Neuronal stem cell (in vitro differentiated cells): ENCODE data around the gene GNG12.

Experiments
- DNase-seq: peaks from one replicate; pipeline ENCODE4 v3.0.0-alpha.2; 2013; ENCODE audit warnings: low spot score
- H2AFZ ChIP-seq: one replicate; pipeline ENCODE4 v1.6.1; 2013; ENCODE audit warnings: mild to moderate bottlenecking, low read length, inconsistent platforms
- H2AK5ac ChIP-seq: 2 replicates; pipeline ENCODE4 v1.6.1; 2013; ENCODE audit warnings: low read depth, mild to moderate bottlenecking, inconsistent platforms, low read length, moderate library complexity, mixed read lengths
- H2BK120ac ChIP-seq: 2 replicates; pipeline ENCODE4 v1.6.1; 2013; ENCODE audit warnings: low read depth, mild to moderate bottlenecking, inconsistent platforms, low read length, moderate library complexity, mixed read lengths
- H2BK12ac ChIP-seq: one replicate; pipeline ENCODE4 v1.6.1; 2013; ENCODE audit warnings: low read length, inconsistent platforms
- H2BK15ac ChIP-seq: 2 replicates; pipeline ENCODE4 v1.6.1; 2013; ENCODE audit warnings: mild to moderate bottlenecking, low read length, inconsistent platforms, mixed read lengths
- H2BK5ac ChIP-seq: one replicate; pipeline ENCODE4 v1.6.1; 2013; ENCODE audit warnings: inconsistent platforms, mild to moderate bottlenecking, low read length, moderate library complexity
- H3K14ac ChIP-seq: one replicate; pipeline ENCODE4 v1.6.1; 2013; ENCODE audit warnings: low read length, inconsistent platforms
- H3K18ac ChIP-seq: 2 replicates; pipeline ENCODE4 v1.6.1; 2013; ENCODE audit warnings: low read length, inconsistent platforms
- H3K23ac ChIP-seq: 2 replicates; pipeline ENCODE4 v1.6.1; 2013; ENCODE audit warnings: low read depth, mild to moderate bottlenecking, mixed read lengths, low read length, inconsistent platforms; ENCODE audit not compliant: poor library complexity
- H3K27ac ChIP-seq: replicated peaks from 3 replicates; pipeline ENCODE4 v1.5.1; 2013; ENCODE audit warnings: low read length, inconsistent platforms
- H3K27me3 ChIP-seq, 3 experiments: 2 replicates each; pipeline ENCODE4 v1.6.1; 2013; ENCODE audit warnings: low read length in 3 of 3, mild to moderate bottlenecking in 2 of 3, inconsistent platforms in 1 of 3, low read depth in 1 of 3, mixed read lengths in 1 of 3, moderate library complexity in 1 of 3; ENCODE audit not compliant: control insufficient read depth in 3 of 3, insufficient read depth in 3 of 3
- H3K36me3 ChIP-seq, 2 donors: replicated peaks in 1 of 2; 2 replicates each; pipeline ENCODE4 v1.6.1; 2013; ENCODE audit warnings: low read length in 2 of 2; ENCODE audit not compliant: control insufficient read depth in 2 of 2, insufficient read depth in 2 of 2
- H3K4ac ChIP-seq: 2 replicates; pipeline ENCODE4 v1.6.1; 2013; ENCODE audit warnings: inconsistent platforms, mild to moderate bottlenecking, low read length, moderate library complexity
- H3K4me1 ChIP-seq, 2 donors: 1 replicate in 1 of 2; 2 replicates in 1 of 2; pipeline ENCODE4 v1.6.1; 2013; ENCODE audit warnings: low read length in 2 of 2, low read depth in 1 of 2; ENCODE audit not compliant: control insufficient read depth in 2 of 2, insufficient read depth in 1 of 2
- H3K4me2 ChIP-seq: one replicate; pipeline ENCODE4 v1.6.1; 2013; ENCODE audit warnings: mild to moderate bottlenecking, low read length, inconsistent platforms; ENCODE audit not compliant: insufficient read depth, poor library complexity, severe bottlenecking
- H3K4me3 ChIP-seq, 2 donors: 2 replicates each; pipeline ENCODE4 v1.5.1; 2013; ENCODE audit warnings: low read length in 2 of 2, mild to moderate bottlenecking in 2 of 2, inconsistent platforms in 1 of 2, moderate library complexity in 1 of 2
- H3K79me1 ChIP-seq: one replicate; pipeline ENCODE4 v1.6.1; 2013; ENCODE audit warnings: low read depth, mild to moderate bottlenecking, inconsistent platforms, low read length, moderate library complexity
- H3K9ac ChIP-seq: one replicate; pipeline ENCODE4 v1.6.1; 2013; ENCODE audit warnings: mild to moderate bottlenecking, low read depth, low read length, inconsistent platforms; ENCODE audit not compliant: poor library complexity
- H3K9me3 ChIP-seq, 2 donors: replicated peaks in 1 of 2; 2 replicates each; pipeline versions ENCODE3 to v1.6.1; 2013; ENCODE audit warnings: low read length in 2 of 2, mild to moderate bottlenecking in 2 of 2, inconsistent platforms in 1 of 2, low read depth in 1 of 2, mixed read lengths in 1 of 2, moderate library complexity in 1 of 2; ENCODE audit not compliant: control insufficient read depth in 2 of 2, insufficient read depth in 1 of 2
- H4K8ac ChIP-seq: one replicate; pipeline ENCODE4 v1.6.1; 2013; ENCODE audit warnings: low read depth, mild to moderate bottlenecking, inconsistent platforms, low read length, moderate library complexity
- H4K91ac ChIP-seq: one replicate; pipeline ENCODE4 v1.6.1; 2013; ENCODE audit warnings: low read length, low read depth, mild to moderate bottlenecking, inconsistent platforms; ENCODE audit not compliant: poor library complexity
- WGBS, 2 donors: extraction: QIAGEN DNeasy Blood & Tissue Kit; methylation state at CpG; one replicate each; pipeline ENCODE4 v1.1.7; 2013; ENCODE audit warnings: missing lambda C conversion rate in 2 of 2, mixed read lengths in 1 of 2; ENCODE audit not compliant: insufficient read length in 2 of 2, insufficient replicate concordance in 1 of 2; ENCODE audit errors: extremely low coverage in 2 of 2; 5-methylcytosine and 5-hydroxymethylcytosine counted together

GNG12 gene

DNA sequence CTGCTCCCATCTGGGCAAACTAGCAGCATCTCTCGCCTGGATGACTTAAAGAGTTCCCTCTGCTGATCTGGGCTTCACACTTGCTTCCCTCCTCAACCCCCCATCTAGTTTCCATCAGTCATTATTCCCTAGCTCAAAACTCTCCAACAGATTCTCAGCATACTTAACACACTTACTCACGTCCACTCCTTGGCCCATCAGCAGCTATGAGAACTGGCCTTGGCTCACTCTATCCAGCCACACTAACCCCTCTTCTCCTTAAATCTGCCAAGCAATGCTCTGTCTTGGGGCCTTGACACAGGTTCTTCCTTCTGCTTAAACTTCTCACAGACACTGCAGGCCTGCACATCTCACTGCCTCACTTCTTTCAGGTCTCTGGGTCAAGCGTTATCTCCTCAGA, 41.6 kb downstream of the GNG12 start:
- Histone ChIP-seq H3K27ac (no peak overlapping the region), H3K14ac (no peak overlapping the region), H3K23ac (no peak overlapping the region), H3K9ac (no peak overlapping the region), H2AK5ac (no peak overlapping the region), H2BK5ac (no peak overlapping the region), H3K4ac (no peak overlapping the region), H3K4me3 (no peak overlapping the region), H4K91ac (no peak overlapping the region), H3K9me3 (no peaks in the 10 kb centered on the region), H4K8ac (no peak overlapping the region), H3K27me3 (no peaks in the 10 kb centered on the region), H2AFZ (no peak overlapping the region), H3K18ac (no peak overlapping the region), H2BK12ac (no peak overlapping the region), H2BK120ac (no peak overlapping the region), H3K79me1 (no peaks in the 10 kb centered on the region), H3K36me3 (no peaks in the 10 kb centered on the region), H3K4me1 (peaks cover 3 to 23% of the 10 kb centered on the region in 2 donors), H2BK15ac (no peak overlapping the region), H3K4me2 (no peak overlapping the region)
- WGBS, 2 donors: no CpG with 5 or more reads among the region's 3 CpGs
- DNase-seq: no peak

DNA sequence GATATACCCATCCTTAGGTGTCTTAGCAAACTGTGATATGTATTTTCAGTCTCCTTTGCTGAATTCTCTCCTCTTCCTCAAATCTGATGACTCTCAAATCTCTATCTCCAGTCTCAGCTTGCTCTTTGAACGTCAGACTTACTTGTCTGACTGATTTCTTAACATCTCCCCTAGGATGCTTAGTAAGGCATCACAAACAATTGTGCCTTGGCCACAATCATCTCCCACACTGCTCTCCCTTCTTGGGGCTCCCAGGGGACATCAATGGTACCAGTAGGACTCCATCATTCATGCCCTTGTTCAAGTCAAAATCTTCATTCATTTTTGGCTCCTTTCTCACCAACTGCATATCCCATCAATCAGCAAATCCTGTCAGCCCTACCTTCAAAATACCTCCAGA, 42.0 kb downstream of the GNG12 start:
- H3K18ac ChIP-seq: no peak overlapping the region
- H3K27ac ChIP-seq: no peak overlapping the region
- no peak overlapping the region for H3K4me2 ChIP-seq
- DNase-seq: no peak
- H2BK120ac ChIP-seq: no peak overlapping the region
- no peaks in the 10 kb centered on the region for H3K9me3 ChIP-seq
- H3K4me1 ChIP-seq: peaks cover 3 to 23% of the 10 kb centered on the region in 2 donors
- no peak overlapping the region for H2AK5ac ChIP-seq
- H3K27me3 ChIP-seq: no peaks in the 10 kb centered on the region
- H3K36me3 ChIP-seq: no peaks in the 10 kb centered on the region
- H4K8ac ChIP-seq: no peak overlapping the region
- H4K91ac ChIP-seq: no peak overlapping the region
- no peak overlapping the region for H2BK15ac ChIP-seq
- H2AFZ ChIP-seq: no peak overlapping the region
- H3K23ac ChIP-seq: no peak overlapping the region
- no peaks in the 10 kb centered on the region for H3K79me1 ChIP-seq
- no peak overlapping the region for H3K14ac ChIP-seq
- no CpG with 5 or more reads among the region's 1 CpG for WGBS, 2 donors
- H3K4ac ChIP-seq: no peak overlapping the region
- no peak overlapping the region for H2BK5ac ChIP-seq
- H3K9ac ChIP-seq: no peak overlapping the region
- no peak overlapping the region for H2BK12ac ChIP-seq
- H3K4me3 ChIP-seq: no peak overlapping the region

DNA sequence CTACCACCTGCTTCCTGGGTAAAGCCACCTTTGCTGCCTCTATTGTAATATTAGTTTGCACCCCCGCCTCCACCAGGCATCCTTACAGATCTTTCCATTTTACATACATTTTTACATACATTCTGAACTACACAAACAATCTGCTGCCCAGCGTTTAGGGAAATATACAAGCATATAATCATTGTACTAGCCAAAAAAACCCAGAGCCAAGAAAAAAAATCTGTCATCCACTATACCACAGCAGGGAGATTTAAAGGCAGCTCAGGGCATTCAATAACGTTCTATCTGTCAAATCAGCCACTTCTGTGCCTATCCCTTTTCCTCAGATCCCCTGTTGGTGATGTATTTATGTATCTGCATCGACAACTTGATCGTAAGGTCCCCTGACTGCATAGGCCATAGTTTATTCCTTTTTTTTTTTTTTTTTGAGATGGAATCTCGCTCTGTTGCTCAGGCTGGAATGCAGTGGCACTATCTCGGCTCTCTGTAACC, 43.0 kb downstream of the GNG12 start:
- Histone ChIP-seq H2BK5ac (no peak overlapping the region), H3K9me3 (no peaks in the 10 kb centered on the region), H3K27ac (no peak overlapping the region), H3K4me2 (no peak overlapping the region), H2BK15ac (no peak overlapping the region), H3K4ac (no peak overlapping the region), H2BK12ac (no peak overlapping the region), H3K23ac (no peak overlapping the region), H3K14ac (no peak overlapping the region), H2BK120ac (no peak overlapping the region), H3K18ac (no peak overlapping the region), H3K4me1 (peaks cover 3 to 23% of the 10 kb centered on the region in 2 donors), H2AFZ (no peak overlapping the region), H3K36me3 (no peaks in the 10 kb centered on the region), H4K8ac (no peak overlapping the region), H3K4me3 (no peak overlapping the region), H3K79me1 (no peaks in the 10 kb centered on the region), H2AK5ac (no peak overlapping the region), H4K91ac (no peak overlapping the region), H3K9ac (no peak overlapping the region), H3K27me3 (no peaks in the 10 kb centered on the region)
- DNase-seq: no peak
- no CpG with 5 or more reads among the region's 7 CpGs for WGBS, 2 donors

DNA sequence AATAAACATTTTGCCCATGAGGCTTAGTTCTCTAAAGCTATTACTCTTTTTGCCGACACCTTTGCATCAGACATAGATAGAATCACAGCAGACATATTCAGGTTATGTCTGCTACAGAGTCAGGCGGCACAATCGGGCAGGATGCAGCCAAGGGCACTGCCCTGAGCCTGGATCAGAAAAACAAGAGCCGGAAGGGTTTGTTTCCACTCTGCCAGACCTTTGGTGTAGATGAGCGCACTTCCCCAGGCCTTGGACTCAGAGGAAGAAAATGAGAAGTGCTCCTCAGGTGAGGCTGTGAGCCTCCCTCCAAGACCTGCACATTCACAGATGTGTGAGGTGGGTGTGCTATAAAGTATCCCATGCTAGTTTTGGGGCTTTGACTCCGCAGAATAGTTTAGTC, 43.7 kb downstream of the GNG12 start:
- Histone ChIP-seq H3K79me1 (no peaks in the 10 kb centered on the region), H3K4me1 (peaks cover 3 to 23% of the 10 kb centered on the region in 2 donors)

More for the DNA sequence above, 43.7 kb downstream of the GNG12 start:
- Histone ChIP-seq H3K9me3 (no peaks in the 10 kb centered on the region), H2BK12ac (no peak overlapping the region), H3K14ac (no peak overlapping the region), H2BK15ac (no peak overlapping the region), H3K27ac (no peak overlapping the region), H3K18ac (no peak overlapping the region), H2AFZ (no peak overlapping the region), H3K27me3 (no peaks in the 10 kb centered on the region), H3K4me3 (no peak overlapping the region), H3K9ac (no peak overlapping the region), H3K4ac (no peak overlapping the region), H3K23ac (no peak overlapping the region), H4K8ac (no peak overlapping the region), H2AK5ac (no peak overlapping the region), H2BK5ac (no peak overlapping the region), H3K36me3 (no peaks in the 10 kb centered on the region), H3K4me2 (no peak overlapping the region), H2BK120ac (no peak overlapping the region), H4K91ac (no peak overlapping the region)
- no peak for DNase-seq
- WGBS, 2 donors: no CpG with 5 or more reads among the region's 6 CpGs
